ENCODE measurements around the gene SBK2.
"Not testable (repeated sequence)": the region's sequence is repeated elsewhere in the genome, so short reads cannot be mapped to it uniquely, and the experiment has no call there.

Gene SBK2

GRCh38 chr19:55578761-55579747 is 42.1 kb upstream of the SBK2 start:
- TF ChIP-seq CTCF (IDR thresholded peaks at IDR 0.05) = no peak
- Histone ChIP-seq H3K9ac (no peak overlapping the region), H3K27ac (no peak overlapping the region), H3K4me2 (ENCODE audit: low read length) (peak overlapping the region; percentile 68), H3K4me1 (peaks cover 11% of the 10 kb centered on the region), H3K79me2 (no peaks in the 10 kb centered on the region), H2AFZ (no peak overlapping the region), H3K9me3 (ENCODE audit: control insufficient read depth, low read length) (no peaks in the 10 kb centered on the region), H3K27me3 (ENCODE audit: control insufficient read depth, insufficient read depth, low read length) (no peaks in the 10 kb centered on the region), H3K36me3 (ENCODE audit: control insufficient read depth, insufficient read depth, low read length) (no peaks in the 10 kb centered on the region), H3K4me3 (ENCODE audit: low read depth, low read length) (peak overlapping the region; percentile 86)

GRCh38 chr19:55578031-55578760 is 41.3 kb upstream of the SBK2 start:
- no peak overlapping the region for H3K27ac ChIP-seq
- H3K27me3 ChIP-seq (ENCODE audit: control insufficient read depth, insufficient read depth, low read length) = no peaks in the 10 kb centered on the region
- no peak overlapping the region for H3K9ac ChIP-seq
- H3K36me3 ChIP-seq (ENCODE audit: control insufficient read depth, insufficient read depth, low read length) = no peaks in the 10 kb centered on the region
- no peaks in the 10 kb centered on the region for H3K9me3 ChIP-seq (ENCODE audit: control insufficient read depth, low read length)
- H3K4me1 ChIP-seq = peaks cover 11% of the 10 kb centered on the region
- H3K4me2 ChIP-seq (ENCODE audit: low read length) = no peak overlapping the region
- no peak overlapping the region for H3K4me3 ChIP-seq (ENCODE audit: low read depth, low read length)
- TF ChIP-seq CTCF (IDR thresholded peaks at IDR 0.05) = no peak
- no peaks in the 10 kb centered on the region for H3K79me2 ChIP-seq
- H2AFZ ChIP-seq = no peak overlapping the region

GRCh38 chr19:55576746-55577145 is 39.8 kb upstream of the SBK2 start:
- H3K4me1 ChIP-seq = peaks cover 8% of the 10 kb centered on the region
- no peak overlapping the region for H3K27ac ChIP-seq
- H3K36me3 ChIP-seq (ENCODE audit: control insufficient read depth, insufficient read depth, low read length) = no peaks in the 10 kb centered on the region
- no peak overlapping the region for H3K4me3 ChIP-seq (ENCODE audit: low read depth, low read length)
- no peak overlapping the region for H3K9ac ChIP-seq
- H3K27me3 ChIP-seq (ENCODE audit: control insufficient read depth, insufficient read depth, low read length) = no peaks in the 10 kb centered on the region
- no peak overlapping the region for H2AFZ ChIP-seq
- TF ChIP-seq CTCF (IDR thresholded peaks at IDR 0.05) = no peak
- no peaks in the 10 kb centered on the region for H3K9me3 ChIP-seq (ENCODE audit: control insufficient read depth, low read length)
- no peaks in the 10 kb centered on the region for H3K79me2 ChIP-seq
- H3K4me2 ChIP-seq (ENCODE audit: low read length) = no peak overlapping the region

- not testable (repeated sequence) for H3K79me2 ChIP-seq; H3K4me3 ChIP-seq (ENCODE audit: low read depth, low read length); H3K9me3 ChIP-seq (ENCODE audit: control insufficient read depth, low read length); H3K27ac ChIP-seq; H3K9ac ChIP-seq; H3K36me3 ChIP-seq (ENCODE audit: control insufficient read depth, insufficient read depth, low read length); H3K4me1 ChIP-seq; H3K4me2 ChIP-seq (ENCODE audit: low read length); H2AFZ ChIP-seq; H3K27me3 ChIP-seq (ENCODE audit: control insufficient read depth, insufficient read depth, low read length)
These were observed 37.0 kb upstream of the SBK2 start for GRCh38 chr19:55573929-55574328.

- not testable (repeated sequence) for H2AFZ ChIP-seq; H3K4me1 ChIP-seq; H3K4me3 ChIP-seq (ENCODE audit: low read depth, low read length); H3K36me3 ChIP-seq (ENCODE audit: control insufficient read depth, insufficient read depth, low read length); H3K27me3 ChIP-seq (ENCODE audit: control insufficient read depth, insufficient read depth, low read length); H3K9ac ChIP-seq; H3K4me2 ChIP-seq (ENCODE audit: low read length); H3K9me3 ChIP-seq (ENCODE audit: control insufficient read depth, low read length); H3K27ac ChIP-seq; H3K79me2 ChIP-seq
These were observed 32.5 kb upstream of the SBK2 start for GRCh38 chr19:55569477-55569876.

All from parathyroid adenoma (tissue), 2 donors.